Measurements from ENCODE around the gene ORC3.

DNA sequence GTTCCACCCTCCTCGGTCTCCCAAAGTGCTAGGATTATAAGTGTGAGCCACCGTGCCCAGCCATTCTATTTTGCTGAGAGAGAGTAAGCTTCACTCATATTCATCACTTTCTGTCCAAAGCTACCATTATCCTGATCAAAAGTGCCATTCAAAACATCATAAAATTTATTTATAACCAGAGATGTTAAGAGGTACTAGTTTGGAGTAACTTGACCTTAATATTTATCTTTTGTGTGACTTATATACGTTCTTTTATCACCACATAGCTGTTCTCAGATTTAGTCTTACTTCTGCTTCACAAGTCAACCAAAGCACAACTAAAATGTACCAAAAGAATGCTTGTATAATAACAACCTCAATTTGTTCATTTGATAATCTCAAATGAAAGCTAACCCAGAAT lies 94.0 kb downstream of the ORC3 start:
- TF ChIP-seq RFX5 (IDR thresholded peaks at IDR 0.05; ENCODE audit: low read depth, low read length): no peak
- no peak for TF ChIP-seq POLR2A (IDR thresholded peaks at IDR 0.05; ENCODE audit: low read depth, low read length)
- TF ChIP-seq, protein P1, sequence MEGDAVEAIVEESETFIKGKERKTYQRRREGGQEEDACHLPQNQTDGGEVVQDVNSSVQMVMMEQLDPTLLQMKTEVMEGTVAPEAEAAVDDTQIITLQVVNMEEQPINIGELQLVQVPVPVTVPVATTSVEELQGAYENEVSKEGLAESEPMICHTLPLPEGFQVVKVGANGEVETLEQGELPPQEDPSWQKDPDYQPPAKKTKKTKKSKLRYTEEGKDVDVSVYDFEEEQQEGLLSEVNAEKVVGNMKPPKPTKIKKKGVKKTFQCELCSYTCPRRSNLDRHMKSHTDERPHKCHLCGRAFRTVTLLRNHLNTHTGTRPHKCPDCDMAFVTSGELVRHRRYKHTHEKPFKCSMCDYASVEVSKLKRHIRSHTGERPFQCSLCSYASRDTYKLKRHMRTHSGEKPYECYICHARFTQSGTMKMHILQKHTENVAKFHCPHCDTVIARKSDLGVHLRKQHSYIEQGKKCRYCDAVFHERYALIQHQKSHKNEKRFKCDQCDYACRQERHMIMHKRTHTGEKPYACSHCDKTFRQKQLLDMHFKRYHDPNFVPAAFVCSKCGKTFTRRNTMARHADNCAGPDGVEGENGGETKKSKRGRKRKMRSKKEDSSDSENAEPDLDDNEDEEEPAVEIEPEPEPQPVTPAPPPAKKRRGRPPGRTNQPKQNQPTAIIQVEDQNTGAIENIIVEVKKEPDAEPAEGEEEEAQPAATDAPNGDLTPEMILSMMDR (IDR thresholded peaks at IDR 0.05 in 2 of 3, conservative IDR thresholded peaks at IDR 0.05 in 1 of 3; ENCODE audit: control insufficient read depth in 2 of 3, extremely low read depth in 1 of 3, insufficient read depth in 1 of 3, low read depth in 3 of 3, low read length in 3 of 3): no peak
- TF ChIP-seq, protein P2, sequence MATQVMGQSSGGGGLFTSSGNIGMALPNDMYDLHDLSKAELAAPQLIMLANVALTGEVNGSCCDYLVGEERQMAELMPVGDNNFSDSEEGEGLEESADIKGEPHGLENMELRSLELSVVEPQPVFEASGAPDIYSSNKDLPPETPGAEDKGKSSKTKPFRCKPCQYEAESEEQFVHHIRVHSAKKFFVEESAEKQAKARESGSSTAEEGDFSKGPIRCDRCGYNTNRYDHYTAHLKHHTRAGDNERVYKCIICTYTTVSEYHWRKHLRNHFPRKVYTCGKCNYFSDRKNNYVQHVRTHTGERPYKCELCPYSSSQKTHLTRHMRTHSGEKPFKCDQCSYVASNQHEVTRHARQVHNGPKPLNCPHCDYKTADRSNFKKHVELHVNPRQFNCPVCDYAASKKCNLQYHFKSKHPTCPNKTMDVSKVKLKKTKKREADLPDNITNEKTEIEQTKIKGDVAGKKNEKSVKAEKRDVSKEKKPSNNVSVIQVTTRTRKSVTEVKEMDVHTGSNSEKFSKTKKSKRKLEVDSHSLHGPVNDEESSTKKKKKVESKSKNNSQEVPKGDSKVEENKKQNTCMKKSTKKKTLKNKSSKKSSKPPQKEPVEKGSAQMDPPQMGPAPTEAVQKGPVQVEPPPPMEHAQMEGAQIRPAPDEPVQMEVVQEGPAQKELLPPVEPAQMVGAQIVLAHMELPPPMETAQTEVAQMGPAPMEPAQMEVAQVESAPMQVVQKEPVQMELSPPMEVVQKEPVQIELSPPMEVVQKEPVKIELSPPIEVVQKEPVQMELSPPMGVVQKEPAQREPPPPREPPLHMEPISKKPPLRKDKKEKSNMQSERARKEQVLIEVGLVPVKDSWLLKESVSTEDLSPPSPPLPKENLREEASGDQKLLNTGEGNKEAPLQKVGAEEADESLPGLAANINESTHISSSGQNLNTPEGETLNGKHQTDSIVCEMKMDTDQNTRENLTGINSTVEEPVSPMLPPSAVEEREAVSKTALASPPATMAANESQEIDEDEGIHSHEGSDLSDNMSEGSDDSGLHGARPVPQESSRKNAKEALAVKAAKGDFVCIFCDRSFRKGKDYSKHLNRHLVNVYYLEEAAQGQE (IDR thresholded peaks at IDR 0.05; ENCODE audit: low read depth, low read length): no peak
- no peak for TF ChIP-seq CHD2 (IDR thresholded peaks at IDR 0.05; ENCODE audit: borderline replicate concordance, low read depth, low read length)
- TF ChIP-seq BMI1 (IDR thresholded peaks at IDR 0.05; ENCODE audit: borderline replicate concordance): no peak
